Dermis blood vessel endothelial cell (primary cell): ENCODE measurements around the gene MME. TPM values are rescaled to one million over a fixed set of nuclear protein-coding genes. Genes with fewer than 3 reads are reported as not detected.

Source experiments
- DNase-seq: peaks from one replicate; pipeline ENCODE4 v3.0.0; 2010
- total RNA-seq: library from RNA; depleted of rRNA; stranded (reverse); fragments of >200 nt; gene quantifications from 2 replicates; pipeline ENCODE4 v1.2.3, GENCODE V29; 2014

The MME gene
- total RNA-seq = 7.3 and 20.8 TPM in 2 replicates

DNA sequence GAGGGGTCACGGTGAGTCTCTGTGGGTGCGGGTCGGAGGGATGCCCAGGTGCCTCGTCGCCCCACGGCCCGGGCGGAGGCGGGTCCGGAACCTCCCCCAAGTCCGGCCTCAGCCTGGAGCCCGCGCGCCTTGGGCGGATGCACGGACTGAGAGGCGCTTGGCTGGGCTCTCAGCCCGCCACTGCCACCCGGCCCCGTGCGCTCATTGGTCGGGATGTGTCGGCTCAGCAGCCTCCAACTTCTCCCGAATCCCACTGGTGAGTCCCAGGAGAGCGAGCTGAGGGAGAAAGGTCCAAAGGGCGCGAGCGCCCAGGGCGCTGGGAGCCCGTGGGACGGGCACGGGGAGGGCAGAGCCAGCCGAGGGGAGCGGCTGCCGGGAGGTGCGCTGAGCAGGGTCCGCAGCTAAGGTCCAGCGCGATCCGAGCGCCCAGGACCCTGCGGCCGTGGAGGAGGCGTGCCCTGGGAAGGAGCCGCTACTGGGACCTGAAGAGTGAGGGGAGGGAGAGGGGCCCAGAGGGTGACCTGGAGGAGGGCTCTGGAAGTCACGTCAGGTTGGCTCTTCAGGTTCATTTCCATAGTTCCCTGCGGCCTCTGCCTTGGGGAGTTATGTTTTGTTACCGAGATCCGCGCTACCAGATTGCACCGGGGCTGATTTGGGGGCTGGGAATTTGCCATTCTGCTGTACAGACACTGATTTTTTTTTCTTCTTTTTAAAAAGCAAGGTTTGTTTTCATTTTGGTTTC lies at the start of gene MME:
Gene MME, plus strand, starts transcription at position 574 of the 742 bp plus-strand sequence. CDS start 3,849 bp downstream, outside the sequence.
- DNase-seq = peak; percentile 55

DNA sequence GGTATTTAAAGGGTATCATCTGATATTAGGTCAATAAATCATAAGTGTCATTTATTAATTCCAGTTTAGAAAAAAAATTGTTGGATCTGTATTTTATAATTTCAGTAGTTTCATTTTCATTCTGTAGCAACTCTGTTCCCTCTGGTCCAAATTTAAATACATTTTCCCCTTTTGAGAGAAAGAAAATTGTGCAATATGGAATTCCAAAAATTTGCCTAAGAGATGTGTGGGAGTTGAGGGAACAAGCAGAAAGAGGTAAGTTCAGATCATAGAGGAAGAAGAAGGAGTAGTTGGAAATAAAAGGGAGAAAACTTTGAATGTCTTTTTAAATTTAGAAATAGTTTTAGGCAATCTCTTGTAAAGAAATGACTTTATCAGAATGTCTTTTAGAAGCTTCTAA lies 48.9 kb upstream of the MME start:
- no peak for DNase-seq

DNA sequence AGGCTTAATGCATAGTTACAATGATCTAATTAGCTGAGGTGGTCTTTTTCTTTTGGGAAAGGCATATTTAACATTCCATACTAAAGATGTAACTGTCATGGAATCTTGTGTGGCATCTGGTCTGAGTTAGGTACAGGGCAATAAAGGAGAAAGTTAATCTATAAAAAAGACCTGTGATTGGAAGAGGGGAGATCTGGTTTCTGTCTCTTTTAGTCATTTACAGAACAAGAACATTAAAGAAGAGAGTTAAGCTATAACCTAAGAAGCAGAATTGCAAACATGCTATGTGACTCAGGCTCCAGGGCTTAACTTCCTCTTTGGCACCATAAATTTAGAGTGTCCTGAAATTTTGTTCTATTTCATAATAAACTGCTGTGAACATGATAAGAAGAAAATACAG lies 47.2 kb upstream of the MME start:
- DNase-seq = no peak

DNA sequence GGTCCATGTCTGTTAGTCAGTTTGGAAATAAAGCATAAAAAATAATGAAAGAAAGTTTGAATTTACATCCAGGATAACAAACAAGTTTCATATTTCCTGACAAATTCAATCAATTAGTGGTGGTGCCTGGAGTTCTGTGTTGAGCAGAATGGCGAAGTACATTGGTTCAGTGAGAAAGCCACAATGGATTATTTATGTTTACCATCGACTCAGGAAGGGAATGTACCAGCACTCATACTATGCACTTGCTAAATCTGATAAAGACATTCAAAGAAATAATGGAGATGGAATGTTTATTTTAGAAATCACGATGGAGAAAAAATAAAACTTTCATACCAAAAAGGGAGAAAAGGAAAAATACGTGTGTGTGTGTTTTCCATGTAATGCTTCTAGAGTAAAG lies 45.3 kb upstream of the MME start:
- no peak for DNase-seq

DNA sequence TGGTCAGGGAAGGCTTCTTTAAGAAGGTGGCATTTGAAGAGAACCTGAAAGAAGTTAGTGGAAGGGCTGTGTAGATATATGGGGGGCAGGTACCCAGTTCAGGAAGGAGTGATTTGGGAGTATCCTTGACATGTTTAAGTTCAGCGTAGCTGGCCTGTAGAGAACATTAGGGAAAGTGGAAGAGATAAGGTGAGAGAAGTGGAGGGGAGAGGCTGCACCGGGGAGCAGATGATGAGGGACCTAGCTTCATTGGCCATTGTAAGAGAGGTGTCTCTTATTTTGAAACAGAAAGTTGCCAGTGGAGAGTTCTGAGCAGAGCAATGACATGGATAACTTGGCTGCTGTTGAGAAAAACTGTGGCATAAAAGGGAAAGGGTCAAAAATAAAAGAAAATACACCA lies 44.6 kb upstream of the MME start:
- no peak for DNase-seq

DNA sequence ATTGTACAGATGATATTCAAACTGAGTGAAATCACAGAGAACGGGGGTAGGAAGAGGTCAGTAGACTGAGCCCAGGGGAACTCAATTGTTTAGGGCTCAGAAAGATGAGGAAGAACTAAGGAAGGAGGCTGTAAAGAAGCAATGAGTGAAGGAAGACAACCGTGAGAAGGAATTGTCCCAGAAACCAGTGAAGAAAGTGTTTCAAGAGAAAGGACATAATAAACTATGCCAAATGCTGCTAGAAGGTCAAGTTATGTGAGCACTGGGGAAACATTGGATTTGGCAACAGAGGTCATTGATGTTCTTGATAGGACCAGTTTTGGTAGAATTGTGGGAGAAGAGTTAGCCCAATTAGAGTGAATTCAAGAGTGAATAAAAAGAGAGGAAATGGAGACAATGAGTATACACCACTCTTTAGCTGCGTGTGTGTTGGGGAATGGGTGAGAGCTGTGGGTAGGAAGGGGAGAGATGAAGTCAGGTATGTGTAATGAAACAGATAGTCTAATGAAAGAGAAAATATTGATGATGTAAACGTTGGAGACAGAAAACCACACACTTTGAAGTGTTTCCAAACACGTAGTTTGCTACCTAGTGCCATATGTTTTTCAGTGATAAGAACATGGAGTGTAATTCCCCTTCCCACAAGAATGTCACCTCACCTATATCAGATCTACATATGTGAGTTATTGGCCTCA lies 42.5 kb upstream of the MME start:
- DNase-seq = no peak

DNA sequence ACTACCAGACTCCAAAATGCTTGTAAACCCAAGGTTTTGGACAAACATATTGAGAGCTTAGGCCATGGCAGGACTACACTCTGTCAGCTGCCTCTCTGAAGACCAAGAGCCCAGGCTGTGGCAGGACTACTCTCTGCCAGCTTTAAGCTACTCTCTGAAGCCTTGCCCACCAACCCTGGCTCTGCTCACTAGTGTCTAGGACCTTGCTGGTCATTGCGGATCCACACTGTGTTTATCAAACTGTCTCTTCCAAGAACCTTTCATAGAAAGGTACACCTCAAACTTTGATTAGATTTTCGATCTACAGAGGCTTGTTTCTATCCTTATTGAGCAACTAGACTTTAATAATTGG lies 41.9 kb upstream of the MME start:
- DNase-seq = no peak

DNA sequence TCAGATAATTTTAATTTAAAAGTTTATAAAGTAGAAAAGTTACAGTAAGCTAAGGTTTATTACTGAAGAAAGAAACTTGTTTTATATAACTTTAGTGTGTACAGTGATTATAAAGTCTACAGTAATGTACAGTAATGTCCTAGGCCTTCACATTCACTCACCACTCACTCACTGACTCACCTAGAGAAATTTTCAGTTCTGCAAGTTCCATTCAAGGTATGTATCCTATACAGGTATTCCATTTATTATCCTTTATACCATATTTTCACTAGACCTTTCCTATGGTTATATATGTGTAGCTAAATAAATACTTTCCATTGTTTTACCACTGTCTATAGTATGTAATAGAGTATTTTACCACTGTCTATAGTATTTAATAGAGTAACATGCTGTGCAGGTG lies 33.2 kb upstream of the MME start:
- DNase-seq = no peak

DNA sequence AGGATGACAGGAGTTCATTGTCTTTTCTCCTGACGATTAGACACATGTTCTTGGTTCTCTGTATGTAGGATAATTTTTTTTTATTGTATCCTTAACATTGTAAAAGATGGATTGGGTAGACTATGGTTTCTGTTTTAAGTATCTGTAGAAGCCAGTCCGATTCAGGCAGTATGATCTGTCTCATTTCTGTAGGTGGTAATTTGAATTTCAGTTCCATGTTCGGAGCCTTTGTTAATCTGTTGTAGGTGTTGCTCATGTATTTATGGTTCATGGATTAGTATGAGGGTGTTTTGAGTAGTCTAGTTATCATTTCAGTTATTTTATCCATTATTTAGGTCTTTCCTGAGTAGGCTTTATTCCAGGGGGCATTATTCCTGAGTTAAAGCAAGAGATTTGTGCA lies 32.4 kb upstream of the MME start:
- DNase-seq = no peak

DNA sequence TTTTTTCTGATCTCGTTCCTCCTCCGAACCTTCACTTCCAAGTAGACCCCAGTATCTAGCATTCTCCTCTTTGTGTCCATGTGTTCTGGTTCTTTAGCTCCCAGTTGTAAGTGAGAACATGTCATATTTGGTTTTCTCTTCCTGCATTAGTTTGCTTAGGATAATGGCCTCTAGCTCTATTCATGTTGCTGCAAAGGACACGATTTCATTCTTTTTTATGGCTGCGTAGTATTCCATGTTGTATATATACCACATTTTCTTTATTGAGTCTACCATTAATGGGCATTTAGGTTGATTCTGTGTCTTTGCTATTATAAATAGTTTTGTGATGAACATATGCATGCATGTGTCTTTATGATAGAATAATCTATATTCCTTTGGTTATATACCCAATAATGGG lies 30.2 kb upstream of the MME start:
- DNase-seq = no peak

DNA sequence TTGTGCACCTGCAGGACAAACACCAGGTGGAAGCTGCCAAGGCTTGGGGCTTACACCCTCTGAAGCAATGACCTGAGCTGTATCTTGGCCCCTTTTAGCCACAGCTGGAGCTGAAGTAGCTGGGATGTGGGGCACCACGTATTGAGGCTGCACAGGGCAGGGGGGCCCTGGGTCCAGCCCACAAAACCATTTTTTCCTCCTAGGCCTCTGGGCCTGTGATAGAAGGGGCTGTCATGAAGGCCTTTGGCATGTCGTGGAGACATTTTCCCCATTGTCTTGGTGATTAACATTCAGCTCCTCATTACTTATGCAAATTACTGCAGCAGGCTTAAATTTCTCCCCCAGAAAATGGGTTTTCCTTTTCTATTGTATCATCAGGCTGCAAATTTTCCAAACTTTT lies 27.6 kb upstream of the MME start:
- DNase-seq = no peak

DNA sequence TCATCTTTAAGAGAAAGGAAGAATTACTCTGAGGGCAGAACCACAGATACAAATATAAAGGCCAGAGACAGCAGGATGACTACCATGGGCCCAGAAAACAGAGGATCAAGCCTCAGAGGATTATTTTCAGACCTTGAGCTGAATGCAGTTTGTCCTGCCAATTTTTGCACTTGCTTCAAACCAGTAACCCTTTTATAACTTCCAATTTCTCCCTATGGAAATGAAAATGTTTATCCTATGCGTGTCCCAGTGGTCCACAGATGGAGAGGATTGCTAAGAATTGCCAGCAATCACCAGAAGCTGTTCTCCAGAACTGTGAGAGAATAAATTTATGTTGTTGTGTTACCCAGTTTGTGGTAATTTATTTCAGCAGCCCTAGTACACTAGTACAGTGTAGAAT lies 26.4 kb upstream of the MME start:
- DNase-seq = no peak

DNA sequence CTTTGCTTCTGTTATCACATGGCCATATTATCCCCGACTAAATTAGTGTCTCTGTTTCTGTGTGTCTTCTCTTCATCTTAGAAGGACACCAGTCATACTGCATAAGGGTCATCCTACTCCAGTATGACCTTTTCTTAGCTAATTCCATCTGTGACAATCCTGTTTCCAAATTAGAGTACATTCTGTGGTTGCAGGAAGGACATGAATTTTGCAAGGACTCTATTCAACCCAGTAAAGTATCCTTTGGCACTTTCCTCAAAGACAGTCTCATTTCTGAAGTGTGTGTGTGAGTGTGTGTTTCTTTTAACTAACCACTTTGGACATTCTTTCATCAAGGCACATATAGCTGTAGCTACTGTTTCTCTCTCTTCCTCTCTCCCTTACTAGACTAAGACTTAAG lies 15.2 kb upstream of the MME start:
- DNase-seq = no peak

DNA sequence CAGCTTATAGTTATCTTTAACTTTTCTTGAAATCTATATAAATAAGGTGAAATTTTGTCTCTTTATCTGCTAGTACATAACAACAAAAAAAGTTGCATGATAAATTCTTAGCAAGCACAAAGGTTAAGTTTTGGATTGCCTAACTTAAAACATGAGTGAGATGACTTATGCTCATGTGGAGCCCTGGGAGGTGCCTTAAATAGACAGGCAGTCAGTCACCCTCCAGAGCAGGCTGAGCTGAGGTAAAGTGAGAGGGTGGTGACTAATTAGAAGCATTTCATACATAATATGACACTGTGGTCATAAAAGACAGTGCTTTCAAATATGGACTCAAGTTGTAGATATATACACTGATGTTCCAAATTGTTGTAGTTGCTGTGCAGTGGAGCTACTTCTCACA lies 14.6 kb upstream of the MME start:
- DNase-seq = peak; percentile 3

DNA sequence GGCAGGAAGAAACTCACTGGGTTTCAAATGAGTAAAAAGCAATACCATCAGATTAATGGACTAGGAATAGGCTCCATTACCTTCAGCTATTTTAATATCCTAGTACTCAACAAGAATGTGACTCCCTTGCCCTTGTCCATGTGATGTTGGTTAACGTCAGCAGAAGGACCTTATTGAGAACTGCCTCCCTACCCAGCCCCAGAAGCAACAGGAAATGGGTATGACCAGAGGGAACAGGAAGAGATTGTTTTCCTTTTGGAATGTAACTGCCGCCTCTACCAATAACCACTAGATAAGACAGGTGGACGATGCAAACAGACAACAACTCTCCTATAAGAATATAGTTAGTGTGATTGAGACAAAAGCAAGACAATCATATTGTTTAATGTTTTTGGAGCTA lies 10.4 kb upstream of the MME start:
- DNase-seq = peak; percentile 78

DNA sequence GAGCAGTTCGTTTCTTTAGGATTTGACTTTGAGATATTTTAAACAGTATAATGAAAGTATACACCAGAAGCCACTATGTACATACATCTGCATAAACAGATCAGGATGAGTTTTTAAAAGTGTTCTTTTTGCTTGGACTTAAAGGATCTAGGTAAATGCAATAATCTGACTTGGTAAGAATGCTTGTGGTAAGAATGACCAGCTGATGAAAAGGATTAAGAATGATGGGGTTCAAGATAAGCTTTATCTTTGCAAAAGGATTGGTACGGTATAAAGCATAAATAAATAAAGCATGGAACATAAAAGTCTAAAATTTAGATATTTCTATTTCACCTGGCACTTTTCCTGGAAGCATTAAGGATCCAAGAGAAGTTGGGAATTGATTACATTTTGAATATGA lies 9.8 kb upstream of the MME start:
- DNase-seq = no peak

DNA sequence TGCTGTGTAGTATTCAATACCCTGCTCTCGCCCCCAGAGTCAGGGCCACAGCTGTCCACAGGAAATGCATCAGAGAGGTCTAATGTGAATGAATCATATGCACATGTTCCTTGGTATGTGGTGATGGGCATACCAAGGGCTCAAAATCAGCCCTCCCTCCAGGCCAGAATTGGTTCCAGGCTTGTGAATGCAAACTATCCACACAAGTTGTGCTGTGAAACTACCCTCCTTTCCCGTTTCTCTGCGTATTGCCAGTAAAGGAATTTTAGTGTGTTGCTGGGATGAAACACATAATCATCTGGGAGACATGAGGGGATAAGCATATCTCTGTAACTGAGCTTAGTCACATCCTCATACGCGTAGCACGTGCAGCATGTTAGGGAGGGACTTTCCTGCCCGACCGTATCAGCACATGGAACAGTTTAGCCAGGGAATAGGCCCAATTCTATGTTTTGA lies 9.2 kb upstream of the MME start:
- peak; percentile 92 for DNase-seq

DNA sequence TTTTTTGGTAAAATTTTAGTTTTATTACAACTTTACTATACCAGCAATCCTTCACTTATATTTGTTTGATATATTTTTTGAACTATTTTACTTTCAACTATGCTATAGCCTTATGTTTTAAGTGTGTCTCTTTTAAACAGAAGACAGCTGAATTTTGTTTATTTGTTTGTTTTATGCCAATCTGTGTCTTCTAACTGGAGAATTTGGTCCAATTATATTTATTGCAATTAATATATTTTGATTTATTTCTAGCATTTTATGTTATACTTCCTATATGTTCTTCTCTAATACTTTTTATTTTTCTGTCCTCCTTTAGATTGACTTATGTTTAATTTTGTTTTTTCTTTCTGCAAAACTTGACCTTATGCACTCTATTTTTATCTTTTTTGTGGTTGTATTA lies 4.9 kb upstream of the MME start:
- no peak for DNase-seq

DNA sequence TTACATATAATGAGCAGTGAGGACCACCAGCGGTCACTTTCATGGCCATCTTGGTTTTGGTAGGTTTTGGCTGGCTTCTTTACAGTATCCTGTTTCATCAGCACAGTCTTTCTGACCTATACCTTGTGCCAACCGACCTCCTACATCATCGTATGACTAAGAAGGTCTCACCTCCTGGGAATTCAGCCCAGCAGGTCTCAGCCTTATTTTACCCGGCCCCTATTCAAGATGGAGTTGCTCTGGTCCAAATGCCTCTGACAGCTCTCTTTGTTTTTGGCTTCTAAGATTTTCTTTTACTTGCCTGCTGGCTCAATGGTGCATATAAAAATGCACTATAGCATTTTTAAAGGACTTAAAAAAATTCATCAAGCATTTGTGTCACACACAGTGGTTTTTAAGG lies 3.2 kb upstream of the MME start:
- DNase-seq = no peak

DNA sequence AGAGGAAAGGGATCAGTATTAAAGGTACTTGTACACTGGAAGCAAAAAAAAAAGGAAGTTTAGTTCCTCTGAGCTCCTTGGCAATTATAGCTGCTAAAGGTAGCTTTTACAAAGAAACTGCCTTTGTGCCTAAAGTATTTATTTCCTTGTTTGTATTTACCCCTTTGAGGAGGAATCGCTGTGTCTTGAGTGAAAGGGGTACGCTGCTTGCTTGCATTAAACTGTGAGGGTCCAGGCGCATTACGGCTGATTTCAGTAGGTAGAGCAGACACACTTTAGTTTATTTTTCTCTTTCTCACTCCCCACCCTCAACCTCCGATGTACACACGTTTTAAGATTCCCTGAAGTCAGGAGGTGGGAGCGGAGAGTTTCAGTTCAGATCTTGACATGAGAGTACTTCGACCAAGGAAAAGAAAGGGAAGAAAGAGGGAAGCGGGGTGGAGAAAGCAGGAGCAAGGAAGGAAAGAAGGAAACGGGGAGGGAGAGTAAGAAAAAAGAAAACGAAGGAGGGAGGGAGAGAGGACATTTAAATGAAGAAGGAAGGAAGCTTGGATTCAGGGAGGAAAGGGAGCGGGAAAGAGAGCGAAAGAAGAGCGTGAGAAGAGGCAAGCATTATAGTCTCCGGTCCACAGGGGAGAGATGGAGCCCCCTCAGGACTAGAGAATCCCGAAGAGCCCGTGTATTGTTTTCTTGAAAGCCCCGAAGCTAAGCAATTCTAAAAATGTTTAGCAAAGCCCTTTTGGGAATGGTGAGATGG lies 1.2 kb upstream of the MME start:
- peak; percentile 4 for DNase-seq

DNA sequence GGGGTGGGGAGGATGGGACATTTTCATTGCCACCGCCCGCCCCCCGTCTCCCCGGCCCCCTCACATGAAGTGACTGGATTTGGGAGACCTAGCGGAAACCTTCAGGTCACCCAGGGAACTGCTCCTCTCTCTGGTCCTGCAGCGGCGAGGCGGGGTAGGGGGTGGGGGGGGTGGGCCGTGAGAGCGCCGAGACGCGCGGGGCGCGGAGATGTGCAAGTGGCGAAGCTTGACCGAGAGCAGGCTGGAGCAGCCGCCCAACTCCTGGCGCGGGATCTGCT lies 712 bp upstream of the MME start:
- DNase-seq = no peak

DNA sequence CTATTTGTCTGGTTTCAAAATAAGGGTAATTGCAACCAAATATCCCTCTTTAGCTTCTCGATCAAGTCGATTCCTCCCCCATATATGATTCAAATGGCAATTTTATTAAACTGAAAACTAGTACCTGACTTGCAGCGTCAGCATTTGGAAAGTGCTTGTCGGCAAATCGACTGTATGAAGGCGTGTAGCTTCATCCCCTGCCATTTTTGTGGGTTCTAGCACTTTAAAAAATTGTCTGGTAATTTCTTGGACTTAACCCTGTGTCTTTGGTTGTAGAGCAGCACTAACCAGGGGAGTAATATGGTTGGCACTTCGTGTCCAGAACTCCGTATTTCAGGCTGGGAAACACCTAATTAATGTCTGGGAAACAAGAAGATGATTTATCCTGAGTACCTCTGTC lies 573 bp downstream of the MME start:
- DNase-seq = peak; percentile 7

DNA sequence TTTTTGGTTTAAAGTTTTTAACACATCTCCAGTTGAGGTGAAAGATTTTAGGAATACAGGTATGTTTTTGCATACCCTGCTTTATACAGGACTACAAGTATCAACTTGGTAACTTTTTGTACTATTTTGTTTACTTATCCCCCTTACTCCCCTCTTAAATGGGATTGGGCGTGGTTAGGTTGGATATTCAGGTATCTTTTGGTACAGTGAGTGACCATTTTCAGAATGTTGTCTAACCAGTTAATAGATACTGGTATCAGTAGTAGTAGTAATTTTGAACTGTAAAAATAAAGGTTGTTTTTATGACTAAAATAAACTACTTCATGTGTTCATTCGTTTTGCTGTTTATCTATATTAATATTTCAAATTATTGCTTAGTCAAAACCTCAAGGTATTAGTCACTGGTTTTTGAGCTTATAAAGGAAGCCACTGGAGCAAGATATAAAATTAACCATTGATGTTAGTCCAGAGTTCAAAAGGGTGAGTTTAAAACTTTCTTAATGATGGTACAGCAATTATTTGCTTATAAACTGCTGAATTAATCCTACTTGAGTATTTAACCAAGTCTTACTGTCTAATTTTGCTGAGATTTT lies 3.3 kb downstream of the MME start:
- DNase-seq = no peak

DNA sequence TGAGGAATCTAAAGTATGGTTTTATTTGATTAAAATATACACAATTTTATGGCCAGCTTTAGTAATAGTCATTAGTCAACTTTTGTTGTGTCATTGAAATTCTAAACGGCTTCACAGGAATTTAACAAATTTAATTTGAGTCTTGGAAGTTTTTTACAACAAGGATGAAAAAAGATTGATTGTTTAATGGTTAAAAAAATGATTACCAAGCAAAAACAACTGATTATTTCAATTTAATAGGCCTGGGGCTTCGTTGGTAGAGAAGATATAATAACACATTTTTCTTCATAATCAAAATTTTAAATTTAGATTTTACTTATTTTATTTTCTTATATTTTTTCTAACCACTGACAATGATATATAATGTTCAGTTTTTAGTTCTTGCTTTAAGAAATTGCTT lies 4.4 kb downstream of the MME start:
- DNase-seq = no peak
